MM.1S (cell line): ENCODE measurements around the gene GNG13.

Experiments used
- DNase-seq: peaks from one replicate; pipeline ENCODE4 v3.0.0-alpha.2; 2015
- H2AFZ ChIP-seq: fragments of 300-600 bp; sonication (generic); 2 replicates; pipeline ENCODE4 v1.6.0; 2016; ENCODE audit warnings: antibody characterized with exemption, low read length
- H3F3A ChIP-seq: fragments of 300-600 bp; sonication (generic); 2 replicates; pipeline ENCODE4 v1.6.1; 2016; ENCODE audit warnings: mild to moderate bottlenecking, antibody characterized with exemption, low read length, moderate library complexity, mixed read lengths; ENCODE audit not compliant: insufficient read depth
- H3K27ac ChIP-seq: fragments of 300-600 bp; sonication (generic); 2 replicates; pipeline ENCODE4 v1.5.1; 2016; ENCODE audit warnings: mild to moderate bottlenecking, low read length
- H3K27me3 ChIP-seq: fragments of 300-600 bp; sonication (generic); replicated peaks from 2 replicates; pipeline ENCODE4 v1.6.0; 2016; ENCODE audit warnings: low read length; ENCODE audit not compliant: insufficient read depth
- H3K36me3 ChIP-seq: fragments of 300-600 bp; sonication (generic); replicated peaks from 2 replicates; pipeline ENCODE4 v1.6.1; 2016; ENCODE audit warnings: mild to moderate bottlenecking, low read length, mixed read lengths; ENCODE audit not compliant: insufficient read depth
- H3K4me1 ChIP-seq: fragments of 300-600 bp; sonication (generic); 2 replicates; pipeline ENCODE4 v1.6.1; 2016; ENCODE audit warnings: low read length, mixed read lengths
- H3K4me2 ChIP-seq: fragments of 300-600 bp; sonication (generic); 2 replicates; pipeline ENCODE4 v1.6.0; 2016; ENCODE audit warnings: low read depth, low read length
- H3K4me3 ChIP-seq: fragments of 300-600 bp; sonication (generic); 2 replicates; pipeline ENCODE4 v1.5.1; 2016; ENCODE audit warnings: low read length, mixed read lengths
- H3K79me2 ChIP-seq: fragments of 300-600 bp; sonication (generic); 2 replicates; pipeline ENCODE4 v1.6.1; 2016; ENCODE audit warnings: mixed run types, low read length, mixed read lengths
- H3K9ac ChIP-seq: fragments of 300-600 bp; sonication (generic); 2 replicates; pipeline ENCODE4 v1.6.1; 2016; ENCODE audit warnings: low read length, mixed read lengths
- H3K9me2 ChIP-seq: fragments of 300-600 bp; sonication (generic); replicated peaks from 2 replicates; pipeline ENCODE4 v1.6.1; 2016; ENCODE audit warnings: mild to moderate bottlenecking, low read length, mixed read lengths; ENCODE audit not compliant: insufficient read depth
- H3K9me3 ChIP-seq: fragments of 300-600 bp; sonication (generic); replicated peaks from 2 replicates; pipeline ENCODE4 v1.6.1; 2016; ENCODE audit warnings: mild to moderate bottlenecking, low read length, mixed read lengths; ENCODE audit not compliant: insufficient read depth
- H4K20me1 ChIP-seq: fragments of 300-600 bp; sonication (generic); 2 replicates; pipeline ENCODE4 v1.6.1; 2016; ENCODE audit warnings: mild to moderate bottlenecking, low read length, moderate library complexity, mixed read lengths; ENCODE audit not compliant: insufficient read depth
- CTCF ChIP-seq: fragments of 300-600 bp; sonication (generic); IDR thresholded peaks from 2 replicates; pipeline ENCODE4 v1.5.1; 2016; ENCODE audit warnings: antibody characterized with exemption, low read length, mixed read lengths
- EZH2 ChIP-seq: fragments of 300-600 bp; sonication (generic); optimal IDR thresholded peaks from 2 replicates; pipeline ENCODE3; 2017; ENCODE audit warnings: low read depth, mild to moderate bottlenecking, antibody characterized with exemption, low read length, mixed read lengths
- EZH2phosphoT487 ChIP-seq: fragments of 300-600 bp; sonication (generic); IDR thresholded peaks from 2 replicates; pipeline ENCODE4 v1.6.1; 2018; ENCODE audit warnings: antibody characterized with exemption, low read length

GNG13 gene

GRCh38 chr16:761625-762513 is 38.7 kb downstream of the GNG13 start:
- TF ChIP-seq CTCF (no peak), EZH2 (no peak), EZH2phosphoT487 (no peak)
- Histone ChIP-seq H3K4me2 (no peak overlapping the region), H3K9me3 (no peaks in the 10 kb centered on the region), H3K36me3 (no peaks in the 10 kb centered on the region), H4K20me1 (no peaks in the 10 kb centered on the region), H3K27ac (no peak overlapping the region), H3K4me3 (no peak overlapping the region), H3K9ac (no peak overlapping the region), H3K79me2 (no peaks in the 10 kb centered on the region), H3F3A (no peaks in the 10 kb centered on the region), H3K27me3 (peaks cover 61% of the 10 kb centered on the region), H3K9me2 (no peaks in the 10 kb centered on the region), H2AFZ (no peak overlapping the region), H3K4me1 (no peaks in the 10 kb centered on the region)
- no peak for DNase-seq

GRCh38 chr16:760545-761343 is 39.8 kb downstream of the GNG13 start, which contains the start of gene MSLN:
Gene MSLN (plus strand): TSS chr16:760734. CDS start chr16:762681, 1,947 bp downstream.
- Histone ChIP-seq H3F3A (no peaks in the 10 kb centered on the region), H3K9me2 (no peaks in the 10 kb centered on the region), H4K20me1 (no peaks in the 10 kb centered on the region), H3K9me3 (no peaks in the 10 kb centered on the region), H3K4me1 (no peaks in the 10 kb centered on the region), H2AFZ (no peak within 1 kb of the TSS), H3K27ac (no peak within 1 kb of the TSS), H3K79me2 (no peaks in the 10 kb centered on the region), H3K4me2 (no peak within 1 kb of the TSS), H3K4me3 (no peak within 1 kb of the TSS), H3K9ac (no peak within 1 kb of the TSS), H3K36me3 (no peaks in the 10 kb centered on the region), H3K27me3 (peaks cover 70% of the 10 kb centered on the region)
- no peak for DNase-seq
- TF ChIP-seq EZH2phosphoT487, result no peak
- no peak for TF ChIP-seq EZH2
- no peak for TF ChIP-seq CTCF

- Histone ChIP-seq H3K9me3 (no peaks in the 10 kb centered on the region), H3K4me3 (no peak overlapping the region), H3K4me1 (no peaks in the 10 kb centered on the region), H3K4me2 (no peak overlapping the region), H3K27ac (no peak overlapping the region), H3K79me2 (no peaks in the 10 kb centered on the region), H3F3A (no peaks in the 10 kb centered on the region), H4K20me1 (no peaks in the 10 kb centered on the region), H2AFZ (no peak overlapping the region), H3K9ac (no peak overlapping the region), H3K9me2 (no peaks in the 10 kb centered on the region), H3K36me3 (no peaks in the 10 kb centered on the region), H3K27me3 (peaks cover 72% of the 10 kb centered on the region)
- TF ChIP-seq EZH2phosphoT487, result no peak
- TF ChIP-seq EZH2, result no peak
- TF ChIP-seq CTCF, result no peak
- no peak for DNase-seq
Measured at GRCh38 chr16:760065-760464, 40.5 kb downstream of the GNG13 start.
